K562 treated with DMSO at 1 percent for 12 hours (cell line): ENCODE measurements around the gene FBXO41. TPM values are rescaled to one million over a fixed set of nuclear protein-coding genes. Genes with fewer than 3 reads are reported as not detected.

Source experiments
- total RNA-seq: library from RNA; unstranded; fragments of 300-600 nt; gene quantifications from 2 replicates; pipeline ENCODE4 v1.2.3, GENCODE V29; 2022; ENCODE audit not compliant: insufficient read depth

Gene FBXO41
- 0.64 and 1.3 TPM in 2 replicates for total RNA-seq

GRCh38 chr2:73284296-73285158 lies at the start of gene FBXO41:
Gene FBXO41 (minus strand): TSS chr2:73284478. CDS start chr2:73269630, 14,848 bp downstream.

GRCh38 chr2:73293534-73294171 lies 9.4 kb upstream of the FBXO41 start, which contains the start of gene EGR4:
Gene EGR4 (minus strand): TSS chr2:73293548. CDS start chr2:73293317, 231 bp downstream.

GRCh38 chr2:73233932-73234832 lies 50.1 kb downstream of the FBXO41 start, which contains the start of gene CCT7:
Gene CCT7 (plus strand): TSS chr2:73234308. CDS start chr2:73234379, 71 bp downstream.

GRCh38 chr2:73233154-73233931 lies 50.9 kb downstream of the FBXO41 start, which contains the start of gene PRADC1:
Gene PRADC1 (minus strand): TSS chr2:73233239. CDS start chr2:73233160, 79 bp downstream.

GRCh38 chr2:73214120-73215035 lies 69.9 kb downstream of the FBXO41 start, which contains the start of gene SMYD5:
Gene SMYD5 (plus strand): TSS chr2:73214245. CDS start chr2:73214267, 22 bp downstream.

Other genes starting within 250 kb of the FBXO41 start
- gene SFXN5, start 212.8 kb downstream of the FBXO41 start, total RNA-seq: 14.9 and 23.7 TPM in 2 replicates
- 4.8 and 9.1 TPM in 2 replicates for gene RAB11FIP5, start 171.5 kb downstream of the FBXO41 start, total RNA-seq
- not detected in 2 replicates for gene NOTO, start 81.9 kb downstream of the FBXO41 start, total RNA-seq
- gene SMYD5, start 70.2 kb downstream of the FBXO41 start, total RNA-seq: 11.6 and 15.1 TPM in 2 replicates
- gene PRADC1, start 51.2 kb downstream of the FBXO41 start, total RNA-seq: 50.3 and 70.3 TPM in 2 replicates
- gene CCT7, start 50.2 kb downstream of the FBXO41 start, total RNA-seq: 379 and 386 TPM in 2 replicates
- not detected in 2 replicates for gene EGR4, start 9.1 kb upstream of the FBXO41 start, total RNA-seq
- gene ALMS1, start 101.4 kb upstream of the FBXO41 start, total RNA-seq: 2.4 and 14.0 TPM in 2 replicates